HG02642 (cell line): ENCODE results near the gene KRTAP12-3.
"Not testable (repeated sequence)": the region's sequence is repeated elsewhere in the genome, so short reads cannot be mapped to it uniquely, and the experiment has no call there.

Source experiments
- ATAC-seq: cut with Tn5 transposase; IDR thresholded peaks from one replicate; pipeline ENCODE4 v1.9.1; 2021; ENCODE audit warnings: mild to moderate bottlenecking; ENCODE audit not compliant: unreplicated experiment, poor library complexity

KRTAP12-3 gene

GRCh38 chr21:44626673-44627143, 31.0 kb upstream of the KRTAP12-3 start, which contains the start of gene KRTAP10-9:
Gene KRTAP10-9 (plus strand): TSS chr21:44627093. CDS start chr21:44627172, 79 bp downstream.
- ATAC-seq: no peak

- ATAC-seq: not testable (repeated sequence)
These were observed 30.4 kb upstream of the KRTAP12-3 start for GRCh38 chr21:44627181-44627822.

- not testable (repeated sequence) for ATAC-seq
These were observed 29.9 kb upstream of the KRTAP12-3 start for GRCh38 chr21:44627831-44628233.

GRCh38 chr21:44628707-44629391, 28.9 kb upstream of the KRTAP12-3 start:
- ATAC-seq: no peak

GRCh38 chr21:44630440-44630839, 27.3 kb upstream of the KRTAP12-3 start:
- no peak for ATAC-seq

GRCh38 chr21:44632067-44632466, 25.7 kb upstream of the KRTAP12-3 start:
- ATAC-seq: no peak

- ATAC-seq: no peak
These were observed 21.3 kb upstream of the KRTAP12-3 start for GRCh38 chr21:44636209-44637017.

GRCh38 chr21:44637018-44637850, 20.5 kb upstream of the KRTAP12-3 start, which contains the start of gene KRTAP10-10:
Gene KRTAP10-10 (plus strand): TSS chr21:44637356. CDS start chr21:44637418, 62 bp downstream.
- ATAC-seq: no peak

- not testable (repeated sequence) for ATAC-seq
These were observed 19.8 kb upstream of the KRTAP12-3 start for GRCh38 chr21:44637851-44638348.

- ATAC-seq: not testable (repeated sequence)
These were observed 19.0 kb upstream of the KRTAP12-3 start for GRCh38 chr21:44638506-44639330.

- ATAC-seq: no peak
These were observed 18.4 kb upstream of the KRTAP12-3 start for GRCh38 chr21:44639331-44639655.

- ATAC-seq: no peak
These were observed 17.0 kb upstream of the KRTAP12-3 start for GRCh38 chr21:44640761-44641160.

GRCh38 chr21:44643741-44644310, 13.9 kb upstream of the KRTAP12-3 start:
- ATAC-seq: no peak

- ATAC-seq: no peak
These were observed 12.9 kb upstream of the KRTAP12-3 start for GRCh38 chr21:44644878-44645277.

GRCh38 chr21:44646366-44647221, 11.1 kb upstream of the KRTAP12-3 start, which contains the start of gene KRTAP10-11:
Gene KRTAP10-11 (plus strand): TSS chr21:44646414. CDS start chr21:44646459, 45 bp downstream.
- not testable (repeated sequence) for ATAC-seq

GRCh38 chr21:44647222-44647552, 10.5 kb upstream of the KRTAP12-3 start:
- ATAC-seq: no peak

GRCh38 chr21:44648557-44649311, 9.0 kb upstream of the KRTAP12-3 start:
- no peak for ATAC-seq
